Retinal pigment epithelial cell (primary cell): Measurements from ENCODE around the gene TESK2.

ENCODE experiments used
- DNase-seq: peaks from one replicate; pipeline ENCODE4 v3.0.0-alpha.2; 2010; ENCODE audit warnings: low read depth
- H3K4me3 ChIP-seq: 2 replicates; pipeline ENCODE4 v1.5.1; 2011; ENCODE audit warnings: mild to moderate bottlenecking, low read length, control low read depth, moderate library complexity
- CTCF ChIP-seq: conservative IDR thresholded peaks from 2 replicates; pipeline ENCODE4 v1.5.1; 2011; ENCODE audit warnings: low read depth, low read length, control low read depth, inconsistent platforms

Gene TESK2

GRCh38 chr1:45299296-45299695 is 191.7 kb downstream of the TESK2 start:
- H3K4me3 ChIP-seq, result no peak overlapping the region
- DNase-seq, result no peak
- TF ChIP-seq CTCF, result no peak

- H3K4me3 ChIP-seq, result no peak overlapping the region
- no peak for TF ChIP-seq CTCF
- DNase-seq, result no peak
Measured at GRCh38 chr1:45297666-45298356, 193.2 kb downstream of the TESK2 start.
